H9 (cell line): ENCODE measurements around the gene HMOX2. TPM values are rescaled to one million over a fixed set of nuclear protein-coding genes. Genes with fewer than 3 reads are reported as not detected.

ENCODE experiments used
- DNase-seq: peaks from one replicate; pipeline ENCODE4 v3.0.0-alpha.2; 2017
- H2AFZ ChIP-seq: one replicate; pipeline ENCODE4 v1.6.1; 2013; ENCODE audit warnings: mild to moderate bottlenecking, low read length, control low read depth, moderate library complexity
- H2AK5ac ChIP-seq: 2 replicates; pipeline ENCODE4 v1.6.1; 2013; ENCODE audit warnings: low read length, control low read depth, mixed read lengths; ENCODE audit not compliant: insufficient read length
- H2BK120ac ChIP-seq: one replicate; pipeline ENCODE4 v1.6.1; 2013; ENCODE audit warnings: low read depth, mild to moderate bottlenecking, low read length, control low read depth, inconsistent platforms; ENCODE audit not compliant: poor library complexity, severe bottlenecking
- H2BK12ac ChIP-seq: 2 replicates; pipeline ENCODE4 v1.6.1; 2013; ENCODE audit warnings: low read length, control low read depth, mixed read lengths, low read depth; ENCODE audit not compliant: insufficient read length
- H2BK15ac ChIP-seq: 2 replicates; pipeline ENCODE4 v1.6.1; 2013; ENCODE audit warnings: low read depth, low read length, control low read depth
- H2BK20ac ChIP-seq: one replicate; pipeline ENCODE4 v1.6.1; 2013; ENCODE audit warnings: low read depth, mild to moderate bottlenecking, low read length, control low read depth, inconsistent platforms; ENCODE audit not compliant: poor library complexity, severe bottlenecking
- H2BK5ac ChIP-seq: 2 replicates; pipeline ENCODE4 v1.6.1; 2013; ENCODE audit warnings: low read length, control low read depth, mixed read lengths; ENCODE audit not compliant: insufficient read length
- H3K14ac ChIP-seq: 2 replicates; pipeline ENCODE4 v1.6.1; 2013; ENCODE audit warnings: low read length, control low read depth; ENCODE audit not compliant: insufficient read depth
- H3K18ac ChIP-seq: 2 replicates; pipeline ENCODE4 v1.6.1; 2013; ENCODE audit warnings: low read depth, mild to moderate bottlenecking, mixed read lengths, low read length, control low read depth; ENCODE audit not compliant: insufficient read length
- H3K23ac ChIP-seq: 2 replicates; pipeline ENCODE4 v1.6.1; 2013; ENCODE audit warnings: low read length, control low read depth, mixed read lengths, low read depth; ENCODE audit not compliant: insufficient read length
- H3K23me2 ChIP-seq: 2 replicates; pipeline ENCODE4 v1.6.1; 2013; ENCODE audit warnings: low read depth, mild to moderate bottlenecking, mixed read lengths, low read length, control low read depth; ENCODE audit not compliant: insufficient read length, poor library complexity, severe bottlenecking
- H3K27ac ChIP-seq: 2 replicates; pipeline ENCODE4 v1.5.1; 2013; ENCODE audit warnings: low read length, control low read depth, mixed read lengths, low read depth; ENCODE audit not compliant: insufficient read length
- H3K27me3 ChIP-seq: 2 replicates; pipeline ENCODE4 v1.6.1; 2013; ENCODE audit warnings: low read length, control low read depth, inconsistent platforms; ENCODE audit not compliant: insufficient read depth
- H3K4ac ChIP-seq: 2 replicates; pipeline ENCODE4 v1.6.1; 2013; ENCODE audit warnings: low read depth, mild to moderate bottlenecking, control low read depth, inconsistent platforms, low read length, moderate library complexity
- H3K4me1 ChIP-seq: 2 replicates; pipeline ENCODE4 v1.6.1; 2013; ENCODE audit warnings: low read length, control low read depth, inconsistent platforms; ENCODE audit not compliant: insufficient read depth
- H3K4me2 ChIP-seq: 2 replicates; pipeline ENCODE4 v1.6.1; 2013; ENCODE audit warnings: low read length, control low read depth, mixed read lengths; ENCODE audit not compliant: insufficient read length, insufficient read depth
- H3K56ac ChIP-seq: 2 replicates; pipeline ENCODE4 v1.6.1; 2013; ENCODE audit warnings: low read depth, mild to moderate bottlenecking, mixed read lengths, low read length, control low read depth; ENCODE audit not compliant: insufficient read length
- H3K79me1 ChIP-seq: 2 replicates; pipeline ENCODE4 v1.6.1; 2013; ENCODE audit warnings: low read depth, mild to moderate bottlenecking, moderate library complexity, low read length, control low read depth, inconsistent platforms; ENCODE audit not compliant: insufficient read depth, poor library complexity, severe bottlenecking
- H3K79me2 ChIP-seq: 2 replicates; pipeline ENCODE4 v1.6.1; 2013; ENCODE audit warnings: low read length, control low read depth, inconsistent platforms; ENCODE audit not compliant: insufficient read depth
- H3K9ac ChIP-seq: 2 replicates; pipeline ENCODE4 v1.6.1; 2013; ENCODE audit warnings: low read length, control low read depth, mixed read lengths; ENCODE audit not compliant: insufficient read length; ENCODE audit errors: extremely low read depth
- H3K9me3 ChIP-seq: one replicate; pipeline ENCODE4 v1.6.1; 2013; ENCODE audit warnings: low read depth, low read length, inconsistent platforms; ENCODE audit not compliant: control insufficient read depth
- H3T11ph ChIP-seq: one replicate; pipeline ENCODE4 v1.6.1; 2013; ENCODE audit warnings: mild to moderate bottlenecking, low read length, control low read depth, inconsistent platforms
- H4K20me1 ChIP-seq: one replicate; pipeline ENCODE4 v1.6.1; 2013; ENCODE audit not compliant: control insufficient read depth, insufficient read length, insufficient read depth
- H4K5ac ChIP-seq: 2 replicates; pipeline ENCODE4 v1.6.1; 2013; ENCODE audit warnings: low read depth, mild to moderate bottlenecking, mixed read lengths, low read length, control low read depth; ENCODE audit not compliant: insufficient read length
- H4K8ac ChIP-seq: replicated peaks from 2 replicates; pipeline ENCODE4 v1.6.1; 2013; ENCODE audit warnings: low read length, control low read depth, mixed read lengths, low read depth; ENCODE audit not compliant: insufficient read length
- H4K91ac ChIP-seq: 2 replicates; pipeline ENCODE4 v1.6.1; 2013; ENCODE audit warnings: low read depth, mild to moderate bottlenecking, moderate library complexity, mixed read lengths, low read length, control low read depth; ENCODE audit not compliant: insufficient read length
- H3K27ac Mint-ChIP-seq, 3 experiments: 2 replicates in 2 of 3; 3 replicates in 1 of 3; pipeline ENCODE4 v1.8.0; 2020 to 2021; ENCODE audit warnings: mixed read lengths in 3 of 3, mild to moderate bottlenecking in 1 of 3, moderate library complexity in 1 of 3
- H3K27me3 Mint-ChIP-seq: 2 replicates; pipeline ENCODE4 v1.8.0; 2021; ENCODE audit warnings: low read depth, mild to moderate bottlenecking, moderate library complexity, mixed read lengths
- H3K36me3 Mint-ChIP-seq, 3 experiments: 2 replicates in 2 of 3; 3 replicates in 1 of 3; pipeline ENCODE4 v1.8.0; 2020 to 2021; ENCODE audit warnings: low read depth in 3 of 3, mixed read lengths in 3 of 3; ENCODE audit not compliant: insufficient read depth in 1 of 3
- H3K4me1 Mint-ChIP-seq, 2 experiments: 2 replicates each; pipeline ENCODE4 v1.8.0; 2020; ENCODE audit warnings: mixed read lengths in 2 of 2
- H3K4me3 Mint-ChIP-seq, 2 experiments: 2 replicates in 1 of 2; 3 replicates in 1 of 2; pipeline ENCODE4 v1.8.0; 2020 to 2021; ENCODE audit warnings: mild to moderate bottlenecking in 2 of 2, mixed read lengths in 2 of 2, moderate library complexity in 1 of 2
- H3K9me3 Mint-ChIP-seq, 2 experiments: 2 replicates in 1 of 2; 3 replicates in 1 of 2; pipeline ENCODE4 v1.8.0; 2020; ENCODE audit warnings: mild to moderate bottlenecking in 2 of 2, mixed read lengths in 2 of 2, moderate library complexity in 1 of 2
- CTCF ChIP-seq: fragments of 200-600 bp; sonication (generic); conservative IDR thresholded peaks from 3 replicates; pipeline ENCODE4 v1.8.0; 2021; ENCODE audit warnings: antibody characterized with exemption, mild to moderate bottlenecking
- WGBS: extraction: QIAGEN DNeasy Blood & Tissue Kit; methylation state at CpG from one replicate; pipeline ENCODE4 v1.1.7; 2013; ENCODE audit warnings: missing lambda C conversion rate, low lambda C conversion rate, mixed read lengths; ENCODE audit not compliant: insufficient read length; ENCODE audit errors: extremely low coverage; 5-methylcytosine and 5-hydroxymethylcytosine counted together
- total RNA-seq: library from RNA; stranded (reverse); gene quantifications from 2 replicates; pipeline ENCODE4 v1.2.1, GENCODE V29; 2021

The HMOX2 gene
- total RNA-seq, 1 experiment from 2014 or later: 44.4 TPM

GRCh38 chr16:4481963-4482362, 5.8 kb downstream of the HMOX2 start:
- H2BK20ac ChIP-seq: no peak overlapping the region
- no peak overlapping the region for H4K8ac ChIP-seq
- no peak overlapping the region for H3K27ac ChIP-seq
- DNase-seq: no peak
- no peak overlapping the region for H3K4me3 Mint-ChIP-seq
- H3K36me3 Mint-ChIP-seq: peaks cover 0 to 18% (median 0%) of the 10 kb centered on the region in 3 experiments; a peak in 3 of 7 replicates
- H2BK5ac ChIP-seq: peak overlapping the region; percentile 64
- no peak overlapping the region for H4K91ac ChIP-seq
- H2BK15ac ChIP-seq: no peak overlapping the region
- no peak overlapping the region for H3K18ac ChIP-seq
- no peaks in the 10 kb centered on the region; a peak in 1 of 5 replicates for H3K9me3 Mint-ChIP-seq
- no peak overlapping the region for H3T11ph ChIP-seq
- peaks cover 3% of the 10 kb centered on the region for H3K79me1 ChIP-seq
- H3K27me3 Mint-ChIP-seq: no peaks in the 10 kb centered on the region
- no peaks in the 10 kb centered on the region; the same call in 1 of the 2 replicates for H3K79me2 ChIP-seq
- WGBS: no CpG with 5 or more reads among the region's 1 CpG
- peak overlapping the region; percentile 22 for H3K9ac ChIP-seq
- H4K20me1 ChIP-seq: no peaks in the 10 kb centered on the region
- no peak overlapping the region for H3K4ac ChIP-seq
- no peak overlapping the region for H3K56ac ChIP-seq
- H3K23me2 ChIP-seq: no peaks in the 10 kb centered on the region
- no peak for TF ChIP-seq CTCF
- peak overlapping the region; percentile 70 for H3K23ac ChIP-seq
- H3K9me3 ChIP-seq: no peaks in the 10 kb centered on the region
- no peaks in the 10 kb centered on the region for H3K27me3 ChIP-seq
- H3K4me2 ChIP-seq: no peak overlapping the region
- no peak overlapping the region for H2AK5ac ChIP-seq
- no peak overlapping the region for H2AFZ ChIP-seq
- H3K27ac Mint-ChIP-seq: no peak overlapping the region; a peak in 1 of 7 replicates
- H2BK120ac ChIP-seq: no peak overlapping the region
- peaks cover 9 to 17% of the 10 kb centered on the region in 2 experiments for H3K4me1 Mint-ChIP-seq
- no peak overlapping the region for H4K5ac ChIP-seq
- no peaks in the 10 kb centered on the region; the same call in 1 of the 2 replicates for H3K4me1 ChIP-seq
- H3K14ac ChIP-seq: no peak overlapping the region
- no peak overlapping the region for H2BK12ac ChIP-seq
